CD4-positive, alpha-beta T cell treated with Interleukin-15 for 1 hour (primary cell): ENCODE measurements around the gene FBLN2.
A peak's percentile ranks its signal among the peaks of the same experiment; 100 is the strongest.

Experiments
- DNase-seq: peaks from one replicate; pipeline ENCODE4 v3.0.0-alpha.2; 2020

The FBLN2 gene

GRCh38 chr3:13627681-13628080 lies 78.8 kb downstream of the FBLN2 start:
- DNase-seq: no peak

- DNase-seq: no peak
These were observed 79.5 kb downstream of the FBLN2 start for GRCh38 chr3:13628432-13628831.

GRCh38 chr3:13628841-13629551 lies 80.1 kb downstream of the FBLN2 start:
- no peak for DNase-seq

- DNase-seq: no peak
These were observed 80.7 kb downstream of the FBLN2 start for GRCh38 chr3:13629644-13630043.

- DNase-seq: no peak
These were observed 82.3 kb downstream of the FBLN2 start for GRCh38 chr3:13631256-13631655.

GRCh38 chr3:13633176-13633575 lies 84.3 kb downstream of the FBLN2 start:
- DNase-seq: no peak

GRCh38 chr3:13634151-13634550 lies 85.2 kb downstream of the FBLN2 start:
- DNase-seq: no peak

- no peak for DNase-seq
These were observed 85.7 kb downstream of the FBLN2 start for GRCh38 chr3:13634615-13635014.

GRCh38 chr3:13636186-13636585 lies 87.3 kb downstream of the FBLN2 start:
- no peak for DNase-seq

- DNase-seq: no peak
These were observed 87.9 kb downstream of the FBLN2 start for GRCh38 chr3:13636874-13637273.

GRCh38 chr3:13637311-13637891 lies 88.5 kb downstream of the FBLN2 start:
- DNase-seq: no peak

GRCh38 chr3:13637953-13638352 lies 89.0 kb downstream of the FBLN2 start:
- DNase-seq: no peak

- no peak for DNase-seq
These were observed 90.0 kb downstream of the FBLN2 start for GRCh38 chr3:13638927-13639326.

GRCh38 chr3:13642597-13642996 lies 93.7 kb downstream of the FBLN2 start:
- no peak for DNase-seq

- no peak for DNase-seq
These were observed 95.6 kb downstream of the FBLN2 start for GRCh38 chr3:13644341-13645117.

GRCh38 chr3:13645801-13646637 lies 97.1 kb downstream of the FBLN2 start:
- no peak for DNase-seq

GRCh38 chr3:13647298-13648059 lies 98.6 kb downstream of the FBLN2 start:
- no peak for DNase-seq

- DNase-seq: peak; percentile 68
These were observed 99.4 kb downstream of the FBLN2 start for GRCh38 chr3:13648060-13649001.

- peak; percentile 77 for DNase-seq
These were observed 101.5 kb downstream of the FBLN2 start for GRCh38 chr3:13650210-13651056.

- no peak for DNase-seq
These were observed 102.1 kb downstream of the FBLN2 start for GRCh38 chr3:13651057-13651400.
